Ovary (tissue), 9 donors: ENCODE data around the gene DDX39A. TPM values are rescaled to one million over a fixed set of nuclear protein-coding genes. Genes with fewer than 3 reads are reported as not detected.

Experiments used
- DNase-seq, 5 donors: peaks; one replicate each; pipeline ENCODE4 v3.0.0-alpha.2; 2019 to 2020
- H3K27ac ChIP-seq, 2 donors: fragments of 200-600 bp; one replicate each; pipeline versions ENCODE4 v1.5.1 to v1.8.0; 2019 to 2022
- H3K27me3 ChIP-seq: fragments of 200-600 bp; one replicate; pipeline ENCODE4 v1.8.0; 2022
- H3K36me3 ChIP-seq: fragments of 200-600 bp; sonication (generic); one replicate; pipeline ENCODE4 v1.5.1; 2019
- H3K4me1 ChIP-seq: one replicate; pipeline ENCODE4 v1.8.1; 2013; ENCODE audit warnings: mild to moderate bottlenecking, moderate library complexity; ENCODE audit not compliant: insufficient read depth
- H3K4me3 ChIP-seq: fragments of 200-600 bp; sonication (generic); one replicate; pipeline ENCODE4 v1.5.1; 2017
- H3K9me3 ChIP-seq, 2 donors: fragments of 200-600 bp in 1 of 2; sonication (generic) in 1 of 2; one replicate each; pipeline versions ENCODE4 v1.5.1 to v1.8.1; 2013 to 2019; ENCODE audit warnings: mild to moderate bottlenecking in 1 of 2, moderate library complexity in 1 of 2
- EP300 ChIP-seq: sonication (generic); formaldehyde crosslinking; IDR thresholded peaks from one replicate; pipeline ENCODE4 v1.6.1; 2017; ENCODE audit warnings: antibody characterized with exemption
- POLR2A ChIP-seq: fragments of 450-650 bp; IDR thresholded peaks from one replicate; pipeline ENCODE4 v1.6.1; 2017; ENCODE audit warnings: antibody characterized with exemption, mild to moderate bottlenecking, moderate library complexity
- WGBS, 3 donors: extraction: QIAGEN DNeasy Blood & Tissue Kit in 1 of 3; methylation state at CpG; one replicate each; pipeline versions ENCODE4 v1.1.5 to v1.1.7; 2013 to 2017; 5-methylcytosine and 5-hydroxymethylcytosine counted together
- intact Hi-C, 4 donors: fragments of 100-400 bp; cut with DNase I; formaldehyde crosslinking; loops; one replicate each; pipeline versions ENCODE4 v1.11.0 to v1.15.1; 2022 to 2023
- polyA plus RNA-seq, 2 donors: library from polyadenylated mRNA; stranded (reverse); fragments of 200-250 nt in 1 of 2; fragments of 350-450 nt in 1 of 2; fragmentation: Illumina TruSeq in 1 of 2; extraction: RNeasy Lipid Tissue Mini Kit (QIAGEN cat#74804) in 1 of 2; gene quantifications; one replicate each; pipeline ENCODE4 v1.2.3, GENCODE V29; 2013 to 2014
- total RNA-seq, 7 donors: library from RNA; depleted of rRNA in 2 of 7; stranded (reverse); fragments of >200 nt in 2 of 7; fragmentation: NEBNext Ultra II Directional in 3 of 7; extraction: Animal tissue kit (Norgen Biotek cat#: 25700) in 3 of 7; gene quantifications; one replicate each; pipeline versions ENCODE4 v1.1.0 to v1.2.4, GENCODE V29; 2016 to 2023
- TF ChIP-seq, protein P1 (sequence below), 3 donors: fragments of 450-650 bp in 2 of 3; fragments of 200-600 bp in 1 of 3; IDR thresholded peaks; one replicate each; pipeline versions ENCODE4 v1.5.1 to v1.8.0; 2016 to 2022; ENCODE audit warnings: antibody characterized with exemption in 3 of 3, mild to moderate bottlenecking in 1 of 3
- donor health status: DM: no; HTN: no; CAD: no; lungs with moderate emphysema.
- donor health status: DM: no; HTN: no; CAD: no.
- donor health status: Bipolar disorder and iron deficiency.
- donor health status: DM: yes; HTN: yes; CAD: no.
- donor health status: DM: no; HTN: no; CAD: no.
- donor health status: DM: yes; HTN: yes; CAD: no.

DDX39A gene
- total and polyA plus RNA-seq, 9 donors = 7.9 to 48.4 (median 31.8) TPM

DNA sequence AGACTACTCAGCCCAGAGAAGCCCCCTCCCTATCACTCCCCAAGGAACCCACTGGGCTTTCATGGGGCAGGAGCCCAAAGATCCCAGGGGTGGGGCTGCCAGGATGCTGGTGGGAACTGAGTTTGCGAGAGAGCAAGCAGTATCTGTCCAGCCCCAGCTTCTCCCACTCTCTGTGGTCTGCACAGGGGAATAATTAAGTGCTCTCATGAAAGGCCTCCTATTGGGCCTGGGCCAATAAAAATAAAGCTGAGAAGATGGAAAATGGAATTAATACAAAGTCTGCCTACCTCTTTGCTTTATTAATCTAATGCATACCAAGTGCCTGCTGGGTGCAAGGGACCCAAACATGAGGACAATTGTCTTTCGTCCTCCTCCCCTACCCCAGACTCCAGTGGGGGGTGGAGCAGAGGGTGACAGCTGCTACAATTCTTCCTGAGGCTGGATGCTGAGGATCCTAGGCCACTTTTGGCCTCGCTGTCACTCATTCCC lies 5.4 kb downstream of the DDX39A start:
- H3K4me1 ChIP-seq = peaks cover 3% of the 10 kb centered on the region
- no peaks in the 10 kb centered on the region for H3K9me3 ChIP-seq

DNA sequence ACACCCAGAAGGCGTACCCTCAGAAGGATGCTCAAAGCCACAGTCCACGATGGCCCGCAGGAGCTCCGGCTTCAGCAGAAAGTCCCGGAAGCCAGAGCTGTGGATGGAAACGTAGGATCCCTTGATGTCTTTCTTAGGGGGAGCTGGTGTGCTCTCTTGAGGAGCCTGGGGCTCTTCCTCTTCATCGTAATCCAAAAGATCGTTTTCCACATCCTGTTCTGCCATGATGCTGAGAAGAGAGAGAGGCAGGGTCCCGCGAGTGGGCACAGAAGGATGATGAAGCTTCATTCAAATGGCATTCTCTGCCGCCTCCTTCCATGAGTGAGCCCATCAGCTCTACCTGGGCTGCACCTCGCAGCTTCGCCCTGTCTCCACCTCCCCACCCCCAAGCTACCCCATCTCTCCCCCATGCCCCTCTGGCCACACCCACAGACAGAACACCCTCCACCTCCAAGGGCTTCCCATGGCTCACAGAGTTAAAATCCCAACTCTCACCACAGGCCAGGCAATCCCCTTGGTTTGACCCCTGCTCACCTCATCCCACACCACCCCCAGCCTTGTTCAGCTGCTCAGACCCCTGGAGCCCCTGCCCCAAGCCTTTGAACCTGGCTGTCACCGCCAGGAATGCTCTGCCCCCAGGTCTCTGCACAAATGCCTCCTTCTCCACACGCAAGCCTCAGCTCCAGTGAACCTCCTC lies 6.0 kb downstream of the DDX39A start:
- H3K4me1 ChIP-seq = peaks cover 2% of the 10 kb centered on the region
- no peaks in the 10 kb centered on the region for H3K9me3 ChIP-seq
- H3K36me3 ChIP-seq = no peaks in the 10 kb centered on the region
- 79 to 83% (median 82%) methylated on average over 15 of the region's 15 CpGs for WGBS, 3 donors
- no peak for DNase-seq
- no peak overlapping the region for H3K4me3 ChIP-seq
- no peaks in the 10 kb centered on the region for H3K27me3 ChIP-seq
- no peak overlapping the region for H3K27ac ChIP-seq
- TF ChIP-seq, protein P1, sequence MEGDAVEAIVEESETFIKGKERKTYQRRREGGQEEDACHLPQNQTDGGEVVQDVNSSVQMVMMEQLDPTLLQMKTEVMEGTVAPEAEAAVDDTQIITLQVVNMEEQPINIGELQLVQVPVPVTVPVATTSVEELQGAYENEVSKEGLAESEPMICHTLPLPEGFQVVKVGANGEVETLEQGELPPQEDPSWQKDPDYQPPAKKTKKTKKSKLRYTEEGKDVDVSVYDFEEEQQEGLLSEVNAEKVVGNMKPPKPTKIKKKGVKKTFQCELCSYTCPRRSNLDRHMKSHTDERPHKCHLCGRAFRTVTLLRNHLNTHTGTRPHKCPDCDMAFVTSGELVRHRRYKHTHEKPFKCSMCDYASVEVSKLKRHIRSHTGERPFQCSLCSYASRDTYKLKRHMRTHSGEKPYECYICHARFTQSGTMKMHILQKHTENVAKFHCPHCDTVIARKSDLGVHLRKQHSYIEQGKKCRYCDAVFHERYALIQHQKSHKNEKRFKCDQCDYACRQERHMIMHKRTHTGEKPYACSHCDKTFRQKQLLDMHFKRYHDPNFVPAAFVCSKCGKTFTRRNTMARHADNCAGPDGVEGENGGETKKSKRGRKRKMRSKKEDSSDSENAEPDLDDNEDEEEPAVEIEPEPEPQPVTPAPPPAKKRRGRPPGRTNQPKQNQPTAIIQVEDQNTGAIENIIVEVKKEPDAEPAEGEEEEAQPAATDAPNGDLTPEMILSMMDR (IDR thresholded peaks at IDR 0.05) = no peak
- TF ChIP-seq EP300 (no peak), POLR2A (no peak)
- intact Hi-C loops = no loop called here

More for the DNA sequence above, 5.4 kb downstream of the DDX39A start:
- DNase-seq = no peak
- no peaks in the 10 kb centered on the region for H3K36me3 ChIP-seq
- TF ChIP-seq POLR2A (no peak), EP300 (no peak)
- TF ChIP-seq, protein P1 (IDR thresholded peaks at IDR 0.05) = no peak
- intact Hi-C loops = no loop called here
- WGBS, 3 donors = 41 to 62% (median 56%) methylated on average over 3 of the region's 3 CpGs
- H3K27ac ChIP-seq = no peak overlapping the region
- no peaks in the 10 kb centered on the region for H3K27me3 ChIP-seq
- no peak overlapping the region for H3K4me3 ChIP-seq

DNA sequence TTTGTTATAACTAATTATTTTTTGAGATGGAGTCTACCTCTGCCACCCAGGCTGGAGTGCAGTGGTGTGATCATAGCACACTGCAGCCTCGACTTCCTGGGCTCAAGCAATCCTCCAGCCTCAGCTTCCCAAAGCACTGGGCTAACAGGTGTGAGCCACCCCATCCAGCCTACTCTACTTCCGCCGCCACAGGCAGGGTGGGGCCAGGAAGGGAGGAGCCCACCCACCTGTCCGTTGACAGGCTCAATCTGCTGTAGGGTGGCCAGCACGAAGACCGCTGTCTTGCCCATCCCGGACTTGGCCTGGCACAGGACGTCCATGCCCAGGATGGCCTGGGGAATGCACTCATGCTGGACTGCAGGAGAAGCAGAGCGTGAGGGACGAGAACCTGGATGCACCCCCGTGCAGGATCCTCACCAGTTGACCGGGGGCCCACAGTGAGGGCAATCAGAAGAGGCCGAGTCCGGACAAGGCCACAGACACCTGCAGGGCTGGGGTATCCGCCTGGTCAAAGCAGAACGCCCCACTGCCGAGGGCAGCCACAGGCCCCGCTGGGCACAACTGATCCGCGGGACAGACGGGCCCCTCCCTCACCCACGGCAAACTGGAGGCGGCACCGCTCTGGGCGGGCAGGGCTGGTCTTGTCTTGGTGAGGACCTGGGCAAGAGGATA lies 6.7 kb downstream of the DDX39A start:
- H3K27ac ChIP-seq = no peak overlapping the region
- H3K27me3 ChIP-seq = no peaks in the 10 kb centered on the region
- intact Hi-C loops = no loop called here
- H3K4me1 ChIP-seq = peaks cover 2% of the 10 kb centered on the region
- no peak overlapping the region for H3K4me3 ChIP-seq
- no peaks in the 10 kb centered on the region for H3K9me3 ChIP-seq
- TF ChIP-seq POLR2A = no peak
- TF ChIP-seq EP300 = no peak
- TF ChIP-seq, protein P1 (IDR thresholded peaks at IDR 0.05) = no peak
- no peak for DNase-seq
- no peaks in the 10 kb centered on the region for H3K36me3 ChIP-seq
- WGBS, 3 donors = 83 to 85% (median 84%) methylated on average over 24 to 25 of the region's 25 CpGs

DNA sequence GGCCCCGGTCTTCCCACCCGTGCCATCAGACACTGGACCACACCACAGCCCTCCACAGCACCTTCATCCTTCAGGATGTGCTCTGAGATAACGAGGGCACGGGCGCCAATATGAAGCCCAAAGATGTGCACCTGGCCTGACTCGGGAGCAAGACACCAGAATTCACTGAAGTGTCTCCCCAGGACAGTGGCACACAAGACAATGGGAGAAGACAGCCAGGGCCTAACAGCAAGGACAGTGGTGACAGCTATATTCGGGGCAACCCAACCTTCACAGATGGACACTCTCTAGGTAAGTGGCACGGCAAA lies 7.2 kb downstream of the DDX39A start:
- DNase-seq = no peak
- 89 to 90% (median 89%) methylated on average over 8 of the region's 8 CpGs for WGBS, 3 donors
- Histone ChIP-seq H3K36me3 (no peaks in the 10 kb centered on the region), H3K27ac (no peak overlapping the region), H3K4me1 (peaks cover 2% of the 10 kb centered on the region), H3K9me3 (no peaks in the 10 kb centered on the region), H3K27me3 (no peaks in the 10 kb centered on the region), H3K4me3 (no peak overlapping the region)
- intact Hi-C loops = no loop called here
- TF ChIP-seq, protein P1 (IDR thresholded peaks at IDR 0.05) = no peak
- TF ChIP-seq POLR2A (no peak), EP300 (no peak)
